HG02973 (cell line): Measurements from ENCODE around the gene TNFRSF18.

Experiments
- ATAC-seq: cut with Tn5 transposase; IDR thresholded peaks from one replicate; pipeline ENCODE4 v1.9.1; 2021; ENCODE audit warnings: moderate library complexity; ENCODE audit not compliant: unreplicated experiment

TNFRSF18 gene

GRCh38 chr1:1167398-1167821, 39.0 kb downstream of the TNFRSF18 start:
- no peak for ATAC-seq

DNA sequence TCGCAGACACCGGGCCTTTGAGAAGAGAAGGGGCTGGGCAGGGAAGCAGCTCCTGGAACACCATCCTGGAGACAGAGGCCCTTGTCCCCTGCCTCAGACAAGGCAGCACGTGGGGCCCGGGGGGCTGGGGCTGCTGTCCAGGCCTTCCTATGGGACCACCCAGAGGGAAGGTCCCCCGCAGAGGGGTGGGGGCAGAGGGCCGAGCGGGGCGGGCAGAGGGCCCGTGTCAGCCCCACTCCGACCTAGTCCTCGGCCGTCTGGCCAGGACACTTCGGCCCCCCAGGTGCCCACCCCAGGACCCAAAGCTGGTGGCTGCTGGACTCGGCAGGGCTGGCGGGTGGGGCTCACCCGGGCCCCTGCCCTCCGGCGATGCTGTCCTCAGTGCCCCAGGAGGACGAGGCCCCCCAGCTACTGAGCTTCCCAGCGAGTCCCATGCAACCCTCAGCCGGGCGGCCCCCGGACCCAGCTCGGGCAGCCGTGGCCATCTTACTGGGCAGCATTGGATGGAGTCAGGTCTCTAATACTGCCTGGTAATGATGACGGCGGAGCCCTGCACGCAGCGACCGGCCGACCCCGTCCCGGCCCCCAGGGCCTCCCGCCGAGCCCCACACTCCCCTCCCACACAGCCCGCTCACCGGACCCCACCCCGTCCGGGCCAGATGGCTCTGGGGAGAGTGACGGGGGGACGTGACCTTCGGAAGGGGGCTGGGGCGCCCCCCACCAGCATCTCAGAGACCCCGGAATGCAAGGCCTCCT, 39.6 kb downstream of the TNFRSF18 start:
- ATAC-seq = no peak

GRCh38 chr1:1165900-1166421, 40.4 kb downstream of the TNFRSF18 start:
- ATAC-seq = no peak

DNA sequence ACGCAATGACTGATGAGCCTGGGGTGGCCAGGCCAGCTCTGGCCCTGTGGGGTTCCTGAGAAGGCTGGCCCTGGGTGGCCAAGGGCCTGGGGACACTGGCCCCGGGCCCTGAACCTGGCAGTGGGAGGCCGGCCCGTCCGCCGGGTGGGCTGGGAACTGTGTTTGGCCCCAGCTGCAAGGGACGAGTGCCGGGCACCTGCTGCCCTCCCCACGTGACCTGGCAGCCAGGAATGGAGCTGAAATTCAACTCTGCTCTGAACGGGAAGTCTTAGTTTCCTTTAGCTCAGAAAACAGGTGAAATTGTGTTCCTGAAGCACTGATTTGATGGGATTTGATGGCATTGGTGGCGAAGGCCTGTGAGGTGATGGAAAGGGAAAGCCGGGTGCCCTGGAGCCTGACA, 40.9 kb downstream of the TNFRSF18 start:
- no peak for ATAC-seq

- no peak for ATAC-seq
These were observed 41.5 kb downstream of the TNFRSF18 start for GRCh38 chr1:1164701-1165451.

GRCh38 chr1:1164361-1164700, 42.1 kb downstream of the TNFRSF18 start:
- no peak for ATAC-seq

- no peak for ATAC-seq
These were observed 42.8 kb downstream of the TNFRSF18 start for GRCh38 chr1:1163538-1164070.

DNA sequence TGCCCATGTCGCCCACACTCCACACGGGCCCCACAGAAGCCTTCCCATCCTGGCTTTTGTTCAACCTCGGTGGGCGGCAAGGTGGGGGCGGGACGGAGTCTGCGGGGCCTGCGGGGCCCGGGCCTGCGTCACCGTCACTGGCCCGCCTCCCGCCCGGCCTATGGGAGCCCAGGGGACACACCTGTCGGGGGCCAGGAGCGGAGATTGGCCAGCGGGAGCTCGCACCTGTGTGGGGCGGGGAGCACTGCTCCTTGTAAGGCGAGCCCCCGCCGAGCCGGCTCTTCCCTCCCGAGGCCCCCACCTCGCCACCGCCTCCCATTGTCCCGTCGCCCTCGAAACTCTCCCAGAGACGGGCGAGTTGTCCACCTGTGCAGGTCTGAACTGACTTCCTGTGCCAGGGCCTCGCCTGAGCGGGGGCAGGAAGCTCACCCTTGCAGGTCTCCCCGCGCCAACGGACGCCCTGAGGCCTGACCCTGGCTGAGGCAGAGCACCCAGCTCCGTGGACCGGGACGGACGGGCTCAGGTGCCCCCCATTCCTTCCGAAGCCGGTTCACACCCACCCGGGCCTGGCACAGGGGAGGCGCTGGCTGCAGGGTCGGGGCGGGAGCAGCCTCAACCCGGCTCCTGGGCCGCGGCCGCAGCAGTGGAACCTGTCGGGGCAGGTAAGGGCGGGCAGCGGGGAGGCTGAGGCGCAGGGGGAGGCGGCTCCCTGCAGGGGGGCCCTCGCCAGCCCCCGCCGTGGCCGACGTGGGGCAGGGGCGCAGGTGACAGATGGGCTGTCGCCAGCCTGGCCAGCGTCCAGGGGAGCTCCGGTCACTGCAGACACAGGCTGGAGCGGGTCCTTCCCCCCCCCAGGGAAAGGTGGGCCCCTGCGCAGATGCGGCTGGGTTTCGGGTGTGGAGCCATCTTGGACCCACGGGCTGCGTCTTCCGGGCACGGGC, 43.5 kb downstream of the TNFRSF18 start:
- no peak for ATAC-seq

DNA sequence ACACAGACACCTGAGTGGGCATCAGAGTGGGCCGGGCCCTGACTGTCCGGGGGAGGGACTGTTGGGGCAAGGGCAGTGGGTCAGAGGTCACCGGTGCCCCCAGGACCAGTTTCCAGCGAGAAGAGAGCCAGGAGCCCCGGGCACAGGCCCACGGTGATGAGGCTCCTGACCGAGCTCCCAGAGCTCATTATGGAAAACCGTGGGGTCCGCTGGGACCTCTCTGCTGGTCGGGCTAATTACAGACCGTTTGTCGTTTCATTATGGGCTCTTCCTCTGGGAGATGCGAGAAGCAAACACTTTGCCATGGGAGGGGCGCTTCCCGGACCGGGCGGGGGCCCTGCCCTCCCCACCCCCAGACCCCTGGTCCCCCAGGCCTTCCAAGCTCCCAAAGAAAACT, 44.7 kb downstream of the TNFRSF18 start:
- ATAC-seq = no peak

- ATAC-seq = no peak
These were observed 45.2 kb downstream of the TNFRSF18 start for GRCh38 chr1:1161078-1161682.

GRCh38 chr1:1160281-1160930, 46.0 kb downstream of the TNFRSF18 start:
- no peak for ATAC-seq

- peak; percentile 34 for ATAC-seq
These were observed 48.3 kb downstream of the TNFRSF18 start for GRCh38 chr1:1157914-1158710.

DNA sequence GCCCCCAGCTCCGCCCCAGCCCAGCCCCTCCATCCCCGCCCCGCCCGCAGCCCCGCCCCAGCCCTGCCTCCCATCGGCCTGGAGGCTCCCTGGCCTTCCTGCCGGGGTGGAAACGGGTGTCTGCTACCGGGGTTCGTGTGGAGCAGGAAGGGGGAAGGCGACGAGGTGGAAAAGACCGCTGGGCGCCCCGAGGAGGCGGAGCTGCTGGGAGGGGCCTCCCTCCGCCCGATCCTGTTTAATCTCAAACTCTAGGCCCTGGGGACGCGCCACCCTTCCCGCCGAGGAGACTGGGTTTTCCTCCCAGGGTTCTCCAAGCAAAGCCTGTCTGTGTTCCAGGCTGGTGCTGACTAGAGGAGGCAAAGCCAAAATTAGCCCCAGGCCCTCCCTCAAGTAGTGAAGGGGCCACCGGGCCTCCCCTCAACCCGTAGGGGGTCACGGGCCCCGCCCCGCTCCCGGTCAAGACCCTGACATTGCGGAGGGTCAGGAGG, 48.9 kb downstream of the TNFRSF18 start:
- peak; percentile 50 for ATAC-seq

DNA sequence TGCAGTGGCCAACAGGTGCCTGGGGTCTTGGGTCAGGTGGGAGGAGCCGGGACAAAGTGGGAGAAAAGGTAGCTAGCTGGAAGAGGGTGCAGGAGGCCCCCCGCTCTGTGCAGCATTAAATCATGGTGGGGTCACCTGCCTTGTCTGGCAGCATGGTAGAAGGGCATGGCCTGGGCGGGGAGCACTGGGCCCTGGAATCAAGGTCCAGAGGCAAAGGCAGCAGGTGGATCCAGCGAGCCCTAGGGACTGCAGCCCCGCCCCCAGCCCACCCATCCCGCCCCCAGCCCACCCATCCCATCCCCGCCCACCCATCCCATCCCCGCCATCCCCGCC, 49.4 kb downstream of the TNFRSF18 start:
- ATAC-seq = no peak

- ATAC-seq = no peak
These were observed 50.0 kb downstream of the TNFRSF18 start for GRCh38 chr1:1156140-1157032.

- ATAC-seq = no peak
These were observed 51.1 kb downstream of the TNFRSF18 start for GRCh38 chr1:1155258-1155657.

DNA sequence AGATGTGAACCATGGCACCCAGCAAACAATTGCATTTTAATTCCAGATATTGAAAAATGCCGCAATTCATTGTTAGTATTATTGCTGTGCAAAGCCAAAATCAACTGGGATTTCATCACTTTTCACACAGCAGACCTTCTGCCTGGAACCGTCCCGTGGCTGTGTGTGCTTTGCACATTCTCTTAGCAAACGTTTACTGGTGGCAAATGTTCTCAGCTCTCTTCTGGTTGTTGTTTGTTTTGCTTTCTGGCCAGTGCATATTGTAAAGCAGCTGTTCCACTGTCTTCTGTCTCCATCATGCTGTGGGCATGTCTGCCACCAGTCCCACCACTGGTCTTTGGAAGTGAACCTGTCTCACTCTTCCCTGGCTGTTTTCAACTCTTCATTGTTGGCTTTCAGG, 52.5 kb downstream of the TNFRSF18 start:
- ATAC-seq = no peak
